H9 (cell line): ENCODE data around the gene TTF2. TPM values are rescaled to one million over a fixed set of nuclear protein-coding genes. Genes with fewer than 3 reads are reported as not detected.

Source experiments
- DNase-seq: peaks from one replicate; pipeline ENCODE4 v3.0.0-alpha.2; 2017
- H2AFZ ChIP-seq: one replicate; pipeline ENCODE4 v1.6.1; 2013; ENCODE audit warnings: mild to moderate bottlenecking, low read length, control low read depth, moderate library complexity
- H2AK5ac ChIP-seq: 2 replicates; pipeline ENCODE4 v1.6.1; 2013; ENCODE audit warnings: low read length, control low read depth, mixed read lengths; ENCODE audit not compliant: insufficient read length
- H2BK120ac ChIP-seq: one replicate; pipeline ENCODE4 v1.6.1; 2013; ENCODE audit warnings: low read depth, mild to moderate bottlenecking, low read length, control low read depth, inconsistent platforms; ENCODE audit not compliant: poor library complexity, severe bottlenecking
- H2BK12ac ChIP-seq: 2 replicates; pipeline ENCODE4 v1.6.1; 2013; ENCODE audit warnings: low read length, control low read depth, mixed read lengths, low read depth; ENCODE audit not compliant: insufficient read length
- H2BK15ac ChIP-seq: 2 replicates; pipeline ENCODE4 v1.6.1; 2013; ENCODE audit warnings: low read depth, low read length, control low read depth
- H2BK20ac ChIP-seq: one replicate; pipeline ENCODE4 v1.6.1; 2013; ENCODE audit warnings: low read depth, mild to moderate bottlenecking, low read length, control low read depth, inconsistent platforms; ENCODE audit not compliant: poor library complexity, severe bottlenecking
- H2BK5ac ChIP-seq: 2 replicates; pipeline ENCODE4 v1.6.1; 2013; ENCODE audit warnings: low read length, control low read depth, mixed read lengths; ENCODE audit not compliant: insufficient read length
- H3K14ac ChIP-seq: 2 replicates; pipeline ENCODE4 v1.6.1; 2013; ENCODE audit warnings: low read length, control low read depth; ENCODE audit not compliant: insufficient read depth
- H3K18ac ChIP-seq: 2 replicates; pipeline ENCODE4 v1.6.1; 2013; ENCODE audit warnings: low read depth, mild to moderate bottlenecking, mixed read lengths, low read length, control low read depth; ENCODE audit not compliant: insufficient read length
- H3K23ac ChIP-seq: 2 replicates; pipeline ENCODE4 v1.6.1; 2013; ENCODE audit warnings: low read length, control low read depth, mixed read lengths, low read depth; ENCODE audit not compliant: insufficient read length
- H3K23me2 ChIP-seq: 2 replicates; pipeline ENCODE4 v1.6.1; 2013; ENCODE audit warnings: low read depth, mild to moderate bottlenecking, mixed read lengths, low read length, control low read depth; ENCODE audit not compliant: insufficient read length, poor library complexity, severe bottlenecking
- H3K27ac ChIP-seq: 2 replicates; pipeline ENCODE4 v1.5.1; 2013; ENCODE audit warnings: low read length, control low read depth, mixed read lengths, low read depth; ENCODE audit not compliant: insufficient read length
- H3K27me3 ChIP-seq: 2 replicates; pipeline ENCODE4 v1.6.1; 2013; ENCODE audit warnings: low read length, control low read depth, inconsistent platforms; ENCODE audit not compliant: insufficient read depth
- H3K4ac ChIP-seq: 2 replicates; pipeline ENCODE4 v1.6.1; 2013; ENCODE audit warnings: low read depth, mild to moderate bottlenecking, control low read depth, inconsistent platforms, low read length, moderate library complexity
- H3K4me1 ChIP-seq: 2 replicates; pipeline ENCODE4 v1.6.1; 2013; ENCODE audit warnings: low read length, control low read depth, inconsistent platforms; ENCODE audit not compliant: insufficient read depth
- H3K4me2 ChIP-seq: 2 replicates; pipeline ENCODE4 v1.6.1; 2013; ENCODE audit warnings: low read length, control low read depth, mixed read lengths; ENCODE audit not compliant: insufficient read length, insufficient read depth
- H3K56ac ChIP-seq: 2 replicates; pipeline ENCODE4 v1.6.1; 2013; ENCODE audit warnings: low read depth, mild to moderate bottlenecking, mixed read lengths, low read length, control low read depth; ENCODE audit not compliant: insufficient read length
- H3K79me1 ChIP-seq: 2 replicates; pipeline ENCODE4 v1.6.1; 2013; ENCODE audit warnings: low read depth, mild to moderate bottlenecking, moderate library complexity, low read length, control low read depth, inconsistent platforms; ENCODE audit not compliant: insufficient read depth, poor library complexity, severe bottlenecking
- H3K79me2 ChIP-seq: 2 replicates; pipeline ENCODE4 v1.6.1; 2013; ENCODE audit warnings: low read length, control low read depth, inconsistent platforms; ENCODE audit not compliant: insufficient read depth
- H3K9ac ChIP-seq: 2 replicates; pipeline ENCODE4 v1.6.1; 2013; ENCODE audit warnings: low read length, control low read depth, mixed read lengths; ENCODE audit not compliant: insufficient read length; ENCODE audit errors: extremely low read depth
- H3K9me3 ChIP-seq: one replicate; pipeline ENCODE4 v1.6.1; 2013; ENCODE audit warnings: low read depth, low read length, inconsistent platforms; ENCODE audit not compliant: control insufficient read depth
- H3T11ph ChIP-seq: one replicate; pipeline ENCODE4 v1.6.1; 2013; ENCODE audit warnings: mild to moderate bottlenecking, low read length, control low read depth, inconsistent platforms
- H4K20me1 ChIP-seq: one replicate; pipeline ENCODE4 v1.6.1; 2013; ENCODE audit not compliant: control insufficient read depth, insufficient read length, insufficient read depth
- H4K5ac ChIP-seq: 2 replicates; pipeline ENCODE4 v1.6.1; 2013; ENCODE audit warnings: low read depth, mild to moderate bottlenecking, mixed read lengths, low read length, control low read depth; ENCODE audit not compliant: insufficient read length
- H4K8ac ChIP-seq: replicated peaks from 2 replicates; pipeline ENCODE4 v1.6.1; 2013; ENCODE audit warnings: low read length, control low read depth, mixed read lengths, low read depth; ENCODE audit not compliant: insufficient read length
- H4K91ac ChIP-seq: 2 replicates; pipeline ENCODE4 v1.6.1; 2013; ENCODE audit warnings: low read depth, mild to moderate bottlenecking, moderate library complexity, mixed read lengths, low read length, control low read depth; ENCODE audit not compliant: insufficient read length
- H3K27ac Mint-ChIP-seq, 3 experiments: 2 replicates in 2 of 3; 3 replicates in 1 of 3; pipeline ENCODE4 v1.8.0; 2020 to 2021; ENCODE audit warnings: mixed read lengths in 3 of 3, mild to moderate bottlenecking in 1 of 3, moderate library complexity in 1 of 3
- H3K27me3 Mint-ChIP-seq: 2 replicates; pipeline ENCODE4 v1.8.0; 2021; ENCODE audit warnings: low read depth, mild to moderate bottlenecking, moderate library complexity, mixed read lengths
- H3K36me3 Mint-ChIP-seq, 3 experiments: 2 replicates in 2 of 3; 3 replicates in 1 of 3; pipeline ENCODE4 v1.8.0; 2020 to 2021; ENCODE audit warnings: low read depth in 3 of 3, mixed read lengths in 3 of 3; ENCODE audit not compliant: insufficient read depth in 1 of 3
- H3K4me1 Mint-ChIP-seq, 2 experiments: 2 replicates each; pipeline ENCODE4 v1.8.0; 2020; ENCODE audit warnings: mixed read lengths in 2 of 2
- H3K4me3 Mint-ChIP-seq, 2 experiments: 2 replicates in 1 of 2; 3 replicates in 1 of 2; pipeline ENCODE4 v1.8.0; 2020 to 2021; ENCODE audit warnings: mild to moderate bottlenecking in 2 of 2, mixed read lengths in 2 of 2, moderate library complexity in 1 of 2
- H3K9me3 Mint-ChIP-seq, 2 experiments: 2 replicates in 1 of 2; 3 replicates in 1 of 2; pipeline ENCODE4 v1.8.0; 2020; ENCODE audit warnings: mild to moderate bottlenecking in 2 of 2, mixed read lengths in 2 of 2, moderate library complexity in 1 of 2
- CTCF ChIP-seq: fragments of 200-600 bp; sonication (generic); conservative IDR thresholded peaks from 3 replicates; pipeline ENCODE4 v1.8.0; 2021; ENCODE audit warnings: antibody characterized with exemption, mild to moderate bottlenecking
- WGBS: extraction: QIAGEN DNeasy Blood & Tissue Kit; methylation state at CpG from one replicate; pipeline ENCODE4 v1.1.7; 2013; ENCODE audit warnings: missing lambda C conversion rate, low lambda C conversion rate, mixed read lengths; ENCODE audit not compliant: insufficient read length; ENCODE audit errors: extremely low coverage; 5-methylcytosine and 5-hydroxymethylcytosine counted together
- total RNA-seq: library from RNA; stranded (reverse); gene quantifications from 2 replicates; pipeline ENCODE4 v1.2.1, GENCODE V29; 2021

Gene TTF2
- total RNA-seq, 1 experiment from 2014 or later, result 86.4 TPM

- Histone ChIP-seq H3K4me2 (no peak overlapping the region), H3K9ac (no peak overlapping the region), H4K91ac (no peak overlapping the region), H3K79me1 (no peaks in the 10 kb centered on the region), H3K14ac (no peak overlapping the region), H3T11ph (no peak overlapping the region), H3K23ac (no peak overlapping the region), H3K27me3 (no peaks in the 10 kb centered on the region), H3K9me3 (no peaks in the 10 kb centered on the region), H3K4me1 (no peaks in the 10 kb centered on the region), H3K79me2 (no peaks in the 10 kb centered on the region), H2BK5ac (no peak overlapping the region), H2AK5ac (no peak overlapping the region), H2BK12ac (no peak overlapping the region), H4K5ac (no peak overlapping the region), H3K56ac (no peak overlapping the region), H2BK20ac (no peak overlapping the region), H4K8ac (no peak overlapping the region), H4K20me1 (no peaks in the 10 kb centered on the region), H2AFZ (no peak overlapping the region), H3K23me2 (no peaks in the 10 kb centered on the region), H2BK15ac (no peak overlapping the region), H3K27ac (no peak overlapping the region), H2BK120ac (no peak overlapping the region), H3K4ac (no peak overlapping the region), H3K18ac (no peak overlapping the region)
- DNase-seq, result no peak
- H3K27me3 Mint-ChIP-seq, result no peaks in the 10 kb centered on the region
- no peaks in the 10 kb centered on the region for H3K9me3 Mint-ChIP-seq
- WGBS, result no CpG with 5 or more reads among the region's 3 CpGs
- H3K4me1 Mint-ChIP-seq, result no peaks in the 10 kb centered on the region
- no peaks in the 10 kb centered on the region for H3K36me3 Mint-ChIP-seq
- no peak for TF ChIP-seq CTCF
- H3K27ac Mint-ChIP-seq, result no peak overlapping the region
- H3K4me3 Mint-ChIP-seq, result no peak overlapping the region
Observed at GRCh38 chr1:117022114-117022513, 38.0 kb upstream of the TTF2 start.
